ENCODE measurements around the gene MRE11. TPM values are rescaled to one million over a fixed set of nuclear protein-coding genes. Genes with fewer than 3 reads are reported as not detected.

MRE11 gene
- total RNA-seq, 1 donor from 2014 or later, result 17.1 TPM

DNA sequence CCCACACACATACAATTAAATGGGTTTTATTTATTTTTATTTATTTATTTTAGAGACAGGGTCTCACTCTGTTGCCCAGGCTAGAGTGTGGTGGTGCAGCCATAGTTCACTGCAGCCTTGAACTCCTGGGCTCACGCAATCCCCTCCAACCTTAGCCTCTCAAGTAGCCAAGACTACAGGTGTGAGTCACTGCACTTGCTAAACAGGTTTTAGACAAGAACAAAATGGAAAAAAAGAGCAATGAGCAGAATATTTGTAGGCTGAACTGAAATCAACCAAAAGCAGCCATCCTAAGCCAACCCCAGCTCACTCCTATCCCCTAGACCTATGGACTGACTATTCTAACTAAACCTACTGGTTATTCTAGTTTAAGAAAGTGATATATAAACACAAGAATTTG lies 37.8 kb downstream of the MRE11 start:
- Mint-ChIP-seq H3K27me3 (ENCODE audit: unreplicated experiment) (no peaks in the 10 kb centered on the region), H3K27ac (ENCODE audit: unreplicated experiment) (no peak overlapping the region), H3K4me3 (ENCODE audit: unreplicated experiment) (no peak overlapping the region), H3K4me1 (ENCODE audit: unreplicated experiment) (no peaks in the 10 kb centered on the region), H3K36me3 (ENCODE audit: low read depth, unreplicated experiment) (peaks cover 15% of the 10 kb centered on the region), H3K9me3 (ENCODE audit: unreplicated experiment) (no peaks in the 10 kb centered on the region)
- DNase-seq (ENCODE audit: low spot score), result no peak
- TF ChIP-seq, protein P1, sequence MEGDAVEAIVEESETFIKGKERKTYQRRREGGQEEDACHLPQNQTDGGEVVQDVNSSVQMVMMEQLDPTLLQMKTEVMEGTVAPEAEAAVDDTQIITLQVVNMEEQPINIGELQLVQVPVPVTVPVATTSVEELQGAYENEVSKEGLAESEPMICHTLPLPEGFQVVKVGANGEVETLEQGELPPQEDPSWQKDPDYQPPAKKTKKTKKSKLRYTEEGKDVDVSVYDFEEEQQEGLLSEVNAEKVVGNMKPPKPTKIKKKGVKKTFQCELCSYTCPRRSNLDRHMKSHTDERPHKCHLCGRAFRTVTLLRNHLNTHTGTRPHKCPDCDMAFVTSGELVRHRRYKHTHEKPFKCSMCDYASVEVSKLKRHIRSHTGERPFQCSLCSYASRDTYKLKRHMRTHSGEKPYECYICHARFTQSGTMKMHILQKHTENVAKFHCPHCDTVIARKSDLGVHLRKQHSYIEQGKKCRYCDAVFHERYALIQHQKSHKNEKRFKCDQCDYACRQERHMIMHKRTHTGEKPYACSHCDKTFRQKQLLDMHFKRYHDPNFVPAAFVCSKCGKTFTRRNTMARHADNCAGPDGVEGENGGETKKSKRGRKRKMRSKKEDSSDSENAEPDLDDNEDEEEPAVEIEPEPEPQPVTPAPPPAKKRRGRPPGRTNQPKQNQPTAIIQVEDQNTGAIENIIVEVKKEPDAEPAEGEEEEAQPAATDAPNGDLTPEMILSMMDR (IDR thresholded peaks at IDR 0.05; ENCODE audit: unreplicated experiment), result no peak

DNA sequence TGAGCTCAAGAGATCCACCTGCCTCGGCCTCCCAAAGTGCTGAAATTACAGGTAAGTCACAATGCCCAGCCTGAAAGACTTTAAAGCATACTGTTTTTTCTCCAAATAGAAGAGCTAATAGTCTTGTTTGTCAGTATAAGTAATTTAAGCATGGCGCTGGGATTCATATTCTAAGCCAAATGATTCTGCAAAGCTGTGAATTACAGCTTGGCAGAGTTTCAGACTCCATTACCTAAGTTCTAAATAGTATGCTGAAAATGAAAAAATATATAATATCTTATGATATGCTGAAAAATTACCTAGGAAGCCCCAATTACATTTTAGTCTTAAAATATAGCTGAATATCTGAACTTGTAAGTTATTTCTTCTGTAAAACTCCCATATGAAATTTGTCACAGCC lies 39.3 kb downstream of the MRE11 start:
- Mint-ChIP-seq H3K27me3 (ENCODE audit: unreplicated experiment) (no peaks in the 10 kb centered on the region), H3K27ac (ENCODE audit: unreplicated experiment) (no peak overlapping the region)
- no peak for DNase-seq (ENCODE audit: low spot score)

DNA sequence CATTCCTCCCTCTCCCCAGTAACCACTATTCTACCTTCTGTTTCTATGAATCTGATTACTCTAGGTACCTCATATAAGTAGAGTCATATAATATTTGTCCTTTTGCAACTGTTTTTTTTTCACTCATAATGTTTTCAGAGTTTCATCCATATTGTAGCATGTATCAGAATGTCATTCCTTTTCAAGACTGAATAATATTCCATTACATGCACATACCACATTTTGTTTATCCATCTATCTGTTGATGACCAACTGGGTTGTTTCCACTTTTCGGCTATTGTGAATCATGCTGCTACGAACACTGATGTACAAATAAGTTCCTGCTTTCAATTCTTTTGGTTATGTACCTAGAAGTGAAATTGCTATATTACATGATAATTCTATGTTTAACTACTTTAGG lies 40.7 kb downstream of the MRE11 start:
- Mint-ChIP-seq H3K4me1 (ENCODE audit: unreplicated experiment) (no peaks in the 10 kb centered on the region), H3K9me3 (ENCODE audit: unreplicated experiment) (no peaks in the 10 kb centered on the region), H3K27ac (ENCODE audit: unreplicated experiment) (no peak overlapping the region), H3K4me3 (ENCODE audit: unreplicated experiment) (no peak overlapping the region), H3K36me3 (ENCODE audit: low read depth, unreplicated experiment) (peaks cover 7% of the 10 kb centered on the region), H3K27me3 (ENCODE audit: unreplicated experiment) (no peaks in the 10 kb centered on the region)
- no peak for DNase-seq (ENCODE audit: low spot score)
- TF ChIP-seq, protein P1 (IDR thresholded peaks at IDR 0.05; ENCODE audit: unreplicated experiment), result no peak

More for the DNA sequence above, 39.3 kb downstream of the MRE11 start:
- TF ChIP-seq, protein P1 (IDR thresholded peaks at IDR 0.05; ENCODE audit: unreplicated experiment), result no peak
- Mint-ChIP-seq H3K9me3 (ENCODE audit: unreplicated experiment) (no peaks in the 10 kb centered on the region), H3K4me3 (ENCODE audit: unreplicated experiment) (no peak overlapping the region), H3K4me1 (ENCODE audit: unreplicated experiment) (no peaks in the 10 kb centered on the region), H3K36me3 (ENCODE audit: low read depth, unreplicated experiment) (peaks cover 7% of the 10 kb centered on the region)

DNA sequence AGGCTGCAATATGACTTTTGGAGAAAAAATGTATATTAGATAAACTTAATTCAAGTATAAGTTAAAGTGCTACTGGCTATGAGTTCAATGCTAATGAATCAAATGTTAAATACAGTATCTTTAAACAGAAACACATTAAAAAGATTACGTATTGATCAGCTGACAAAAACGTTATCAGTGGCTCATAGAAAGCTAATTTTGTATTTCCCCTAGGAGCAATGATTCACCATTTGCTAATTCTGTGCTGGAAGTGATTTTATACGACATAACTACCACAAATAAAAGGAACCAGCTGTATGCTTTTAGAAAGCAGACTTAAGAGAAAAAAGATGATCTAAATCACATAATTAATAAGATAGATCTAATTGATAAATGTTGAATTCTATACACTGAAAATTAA lies 43.6 kb downstream of the MRE11 start:
- DNase-seq (ENCODE audit: low spot score), result no peak

DNA sequence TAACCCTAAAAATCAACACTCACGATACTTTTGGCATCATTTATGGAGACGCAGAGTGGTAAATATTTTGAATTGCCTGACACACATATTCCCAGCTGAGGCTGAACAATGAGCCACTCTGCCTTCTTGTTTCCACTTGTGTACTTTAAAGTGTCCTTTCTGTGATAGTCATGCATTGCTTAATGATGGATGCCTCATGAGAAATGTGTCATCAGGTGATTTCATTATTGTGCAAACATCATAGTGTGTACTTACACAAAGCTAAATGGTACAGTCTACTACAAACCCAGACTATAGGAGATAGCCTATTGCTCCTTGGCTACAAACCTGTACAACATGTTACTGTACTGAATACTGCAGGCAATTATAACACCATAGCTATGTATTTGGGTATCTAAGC lies 44.2 kb downstream of the MRE11 start:
- Mint-ChIP-seq H3K36me3 (ENCODE audit: low read depth, unreplicated experiment) (peaks cover 7% of the 10 kb centered on the region), H3K9me3 (ENCODE audit: unreplicated experiment) (no peaks in the 10 kb centered on the region), H3K27me3 (ENCODE audit: unreplicated experiment) (no peaks in the 10 kb centered on the region), H3K27ac (ENCODE audit: unreplicated experiment) (no peak overlapping the region), H3K4me1 (ENCODE audit: unreplicated experiment) (no peaks in the 10 kb centered on the region), H3K4me3 (ENCODE audit: unreplicated experiment) (no peak overlapping the region)
- TF ChIP-seq, protein P1 (IDR thresholded peaks at IDR 0.05; ENCODE audit: unreplicated experiment), result no peak
- no peak for DNase-seq (ENCODE audit: low spot score)

More for the DNA sequence above, 43.6 kb downstream of the MRE11 start:
- Mint-ChIP-seq H3K27me3 (ENCODE audit: unreplicated experiment) (no peaks in the 10 kb centered on the region), H3K9me3 (ENCODE audit: unreplicated experiment) (no peaks in the 10 kb centered on the region), H3K4me3 (ENCODE audit: unreplicated experiment) (no peak overlapping the region), H3K27ac (ENCODE audit: unreplicated experiment) (no peak overlapping the region), H3K4me1 (ENCODE audit: unreplicated experiment) (no peaks in the 10 kb centered on the region), H3K36me3 (ENCODE audit: low read depth, unreplicated experiment) (peaks cover 7% of the 10 kb centered on the region)
- TF ChIP-seq, protein P1 (IDR thresholded peaks at IDR 0.05; ENCODE audit: unreplicated experiment), result no peak

All from endothelial cell (in vitro differentiated cells).